Lung (tissue), 12 donors: Measurements from ENCODE around the gene NEO1. TPM values are rescaled to one million over a fixed set of nuclear protein-coding genes. Genes with fewer than 3 reads are reported as not detected.

ENCODE experiments used
- ATAC-seq: fragments of 200-7000 bp; cut with Tn5 transposase; one replicate; pipeline ENCODE4 v1.9.1; 2020; ENCODE audit warnings: moderate number of reproducible peaks; ENCODE audit not compliant: insufficient read depth, low FRiP score
- DNase-seq, 3 donors: peaks; one replicate each; pipeline ENCODE4 v3.0.0-alpha.2; 2013 to 2017
- H3K27ac ChIP-seq, 2 donors: one replicate each; pipeline ENCODE4 v1.5.1; 2013; ENCODE audit warnings: mild to moderate bottlenecking in 2 of 2, moderate library complexity in 2 of 2, control low read depth in 1 of 2, inconsistent platforms in 1 of 2, low read depth in 1 of 2, low read length in 1 of 2
- H3K27me3 ChIP-seq, 3 donors: one replicate each; pipeline ENCODE4 v1.5.1; 2013; ENCODE audit warnings: low read length in 2 of 3; ENCODE audit not compliant: control insufficient read depth in 3 of 3, insufficient read depth in 3 of 3
- H3K36me3 ChIP-seq, 4 donors: one replicate each; pipeline ENCODE4 v1.5.1; 2013; ENCODE audit warnings: low read length in 4 of 4, mild to moderate bottlenecking in 1 of 4, moderate library complexity in 1 of 4; ENCODE audit not compliant: control insufficient read depth in 4 of 4, insufficient read depth in 4 of 4
- H3K4me1 ChIP-seq, 5 donors: one replicate each; pipeline ENCODE4 v1.5.1; 2013; ENCODE audit warnings: low read length in 5 of 5, mild to moderate bottlenecking in 2 of 5, moderate library complexity in 1 of 5; ENCODE audit not compliant: control insufficient read depth in 5 of 5, insufficient read depth in 5 of 5
- H3K4me3 ChIP-seq: one replicate; pipeline ENCODE4 v1.5.1; 2013; ENCODE audit warnings: mild to moderate bottlenecking, control low read depth, moderate library complexity
- H3K9ac ChIP-seq, 2 donors: one replicate each; pipeline ENCODE4 v1.5.1; 2013; ENCODE audit warnings: low read length in 2 of 2, control low read depth in 1 of 2; ENCODE audit not compliant: insufficient read depth in 1 of 2
- H3K9me3 ChIP-seq, 4 donors: one replicate each; pipeline ENCODE4 v1.5.1; 2013; ENCODE audit warnings: low read length in 3 of 4, mild to moderate bottlenecking in 1 of 4, moderate library complexity in 1 of 4; ENCODE audit not compliant: control insufficient read depth in 4 of 4, insufficient read depth in 3 of 4
- WGBS, 2 donors: extraction: QIAGEN DNeasy Blood & Tissue Kit; methylation state at CpG; one replicate each; pipeline ENCODE4 v1.1.7; 2013; 5-methylcytosine and 5-hydroxymethylcytosine counted together
- polyA plus RNA-seq, 2 donors: library from polyadenylated mRNA; stranded (reverse); fragments of 200-250 nt; gene quantifications; one replicate each; pipeline ENCODE4 v1.2.1, GENCODE V29; 2013
- total RNA-seq, 2 donors: library from RNA; depleted of rRNA in 1 of 2; stranded (reverse); fragments of >200 nt in 1 of 2; gene quantifications; one replicate each; pipeline ENCODE4 v1.2.1, GENCODE V29; 2014 to 2021
- TF ChIP-seq, protein P1 (sequence below): IDR thresholded peaks from 2 replicates; pipeline ENCODE4 v1.5.1; 2012; ENCODE audit warnings: mild to moderate bottlenecking; ENCODE audit errors: control extremely low read depth, extremely low read depth
- donor health status: control.
- donor health status: control.
- donor health status: Bipolar disorder and iron deficiency.
- donor health status: healthy.
- donor health status: DM: yes; HTN: yes; CAD: no.

The NEO1 gene
- total and polyA plus RNA-seq, 4 donors: 6.9 to 70.8 (median 16.5) TPM

DNA sequence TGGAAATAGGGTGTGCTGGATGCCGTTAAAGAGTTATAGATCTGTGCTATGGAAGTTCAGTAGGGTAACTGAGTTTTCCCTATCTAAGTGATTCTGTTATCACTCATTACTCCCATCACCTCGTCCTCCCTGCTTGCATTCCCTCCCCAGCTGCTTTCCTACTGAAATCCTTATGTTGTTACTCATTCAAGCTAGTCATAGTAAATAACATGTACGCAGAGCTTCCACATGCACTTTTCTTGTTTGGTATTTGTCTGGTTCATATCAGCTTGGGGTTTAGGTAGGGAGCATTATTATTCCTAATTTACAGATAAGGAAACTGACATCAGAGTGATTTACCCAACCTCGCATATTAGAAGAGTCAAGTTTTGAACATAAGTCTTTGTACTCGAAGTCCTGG lies 181.4 kb downstream of the NEO1 start:
- Histone ChIP-seq H3K9ac (no peak overlapping the region), H3K9me3 (no peaks in the 10 kb centered on the region), H3K36me3 (peaks cover 0 to 14% (median 0%) of the 10 kb centered on the region in 4 donors), H3K27me3 (no peaks in the 10 kb centered on the region), H3K4me1 (peaks cover 0 to 3% (median 0%) of the 10 kb centered on the region in 5 donors), H3K4me3 (no peak overlapping the region), H3K27ac (no peak overlapping the region)
- TF ChIP-seq, protein P1, sequence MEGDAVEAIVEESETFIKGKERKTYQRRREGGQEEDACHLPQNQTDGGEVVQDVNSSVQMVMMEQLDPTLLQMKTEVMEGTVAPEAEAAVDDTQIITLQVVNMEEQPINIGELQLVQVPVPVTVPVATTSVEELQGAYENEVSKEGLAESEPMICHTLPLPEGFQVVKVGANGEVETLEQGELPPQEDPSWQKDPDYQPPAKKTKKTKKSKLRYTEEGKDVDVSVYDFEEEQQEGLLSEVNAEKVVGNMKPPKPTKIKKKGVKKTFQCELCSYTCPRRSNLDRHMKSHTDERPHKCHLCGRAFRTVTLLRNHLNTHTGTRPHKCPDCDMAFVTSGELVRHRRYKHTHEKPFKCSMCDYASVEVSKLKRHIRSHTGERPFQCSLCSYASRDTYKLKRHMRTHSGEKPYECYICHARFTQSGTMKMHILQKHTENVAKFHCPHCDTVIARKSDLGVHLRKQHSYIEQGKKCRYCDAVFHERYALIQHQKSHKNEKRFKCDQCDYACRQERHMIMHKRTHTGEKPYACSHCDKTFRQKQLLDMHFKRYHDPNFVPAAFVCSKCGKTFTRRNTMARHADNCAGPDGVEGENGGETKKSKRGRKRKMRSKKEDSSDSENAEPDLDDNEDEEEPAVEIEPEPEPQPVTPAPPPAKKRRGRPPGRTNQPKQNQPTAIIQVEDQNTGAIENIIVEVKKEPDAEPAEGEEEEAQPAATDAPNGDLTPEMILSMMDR: no peak
- DNase-seq: no peak
- WGBS, 2 donors: 91 to 93% methylated on average over 5 of the region's 5 CpGs
- no peak for ATAC-seq

DNA sequence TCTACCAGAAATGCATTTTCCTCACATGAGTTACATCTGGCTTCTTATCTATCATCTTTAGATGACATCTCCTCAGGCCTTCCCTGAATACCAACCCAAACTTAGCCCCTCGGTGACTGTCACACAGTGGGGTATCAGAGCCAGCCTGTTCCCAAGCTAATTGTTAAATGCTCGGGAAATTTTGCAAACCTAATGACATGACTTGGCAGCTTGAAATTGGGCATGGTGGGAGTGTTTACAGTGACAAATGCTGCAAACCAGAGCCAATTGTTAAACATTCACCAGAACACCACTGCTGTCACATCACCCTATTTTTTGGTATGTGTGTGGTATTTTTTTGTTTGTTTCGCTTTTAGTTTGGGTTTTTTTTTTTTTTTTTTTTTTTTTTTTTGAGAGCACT lies 185.6 kb downstream of the NEO1 start:
- Histone ChIP-seq H3K9me3 (no peaks in the 10 kb centered on the region), H3K36me3 (peaks cover 0 to 18% (median 3%) of the 10 kb centered on the region in 4 donors), H3K4me3 (no peak overlapping the region), H3K9ac (no peak overlapping the region), H3K27ac (no peak overlapping the region), H3K4me1 (peaks cover 0 to 3% (median 0%) of the 10 kb centered on the region in 5 donors), H3K27me3 (no peaks in the 10 kb centered on the region)
- 56 to 57% methylated on average over 3 of the region's 3 CpGs for WGBS, 2 donors
- DNase-seq (no peak), ATAC-seq (no peak)
- TF ChIP-seq, protein P1: no peak

DNA sequence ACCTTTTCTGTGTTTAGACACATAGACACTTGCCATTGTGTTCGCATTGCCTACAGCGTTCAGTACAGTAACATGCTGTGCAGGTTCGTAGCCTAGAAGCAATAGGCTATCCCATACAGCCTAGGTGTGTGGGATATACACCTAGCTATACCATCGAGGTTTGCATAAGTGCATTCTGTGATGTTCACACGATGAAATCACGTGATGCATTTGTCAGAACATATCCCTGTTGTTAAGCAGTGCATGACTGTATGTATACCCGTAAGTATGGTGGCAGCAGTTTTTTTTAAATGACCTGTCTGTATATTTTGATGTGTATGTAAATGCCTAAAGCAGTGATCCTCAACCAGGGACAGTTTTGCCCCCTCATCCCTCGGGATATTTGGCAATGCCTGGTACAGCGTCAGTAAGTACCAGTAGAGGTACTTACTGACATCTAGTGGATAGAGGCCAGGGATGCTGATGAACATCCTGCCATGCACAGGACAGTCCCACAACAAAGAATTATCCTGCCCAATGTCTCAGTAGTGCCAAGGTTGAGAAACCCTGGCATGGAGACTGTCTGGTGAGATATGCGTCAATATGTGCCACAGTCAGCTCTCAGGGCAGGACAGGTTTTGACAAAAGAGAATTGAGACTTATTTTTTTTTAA lies 187.4 kb downstream of the NEO1 start:
- H3K36me3 ChIP-seq: peaks cover 0 to 23% (median 4%) of the 10 kb centered on the region in 4 donors
- TF ChIP-seq, protein P1: no peak
- H3K9ac ChIP-seq: no peak overlapping the region
- H3K9me3 ChIP-seq: no peaks in the 10 kb centered on the region
- H3K27me3 ChIP-seq: no peaks in the 10 kb centered on the region
- no peak for DNase-seq
- no peak overlapping the region for H3K27ac ChIP-seq
- no peak overlapping the region for H3K4me3 ChIP-seq
- H3K4me1 ChIP-seq: peaks cover 0 to 3% (median 0%) of the 10 kb centered on the region in 5 donors
- no peak for ATAC-seq
- WGBS, 2 donors: 84 to 87% methylated on average over 10 of the region's 10 CpGs
